Glomerular visceral epithelial cell (primary cell): ENCODE results near the gene CSGALNACT2.

Experiments
- DNase-seq: peaks from one replicate; pipeline ENCODE4 v3.0.0-alpha.2; 2016; ENCODE audit errors: extremely low spot score

The CSGALNACT2 gene

GRCh38 chr10:43202224-43202656 lies 64.0 kb downstream of the CSGALNACT2 start:
- DNase-seq: peak; percentile 20

GRCh38 chr10:43202657-43203447 lies 64.6 kb downstream of the CSGALNACT2 start:
- no peak for DNase-seq

- DNase-seq: no peak
Observed at GRCh38 chr10:43203448-43204041, 65.3 kb downstream of the CSGALNACT2 start.

- DNase-seq: no peak
Observed at GRCh38 chr10:43204042-43204942, 66.0 kb downstream of the CSGALNACT2 start.

- peak; percentile 55 for DNase-seq
Observed at GRCh38 chr10:43204943-43205671, 66.9 kb downstream of the CSGALNACT2 start.

- no peak for DNase-seq
Observed at GRCh38 chr10:43205681-43206390, 67.6 kb downstream of the CSGALNACT2 start.

GRCh38 chr10:43206391-43207235 lies 68.4 kb downstream of the CSGALNACT2 start:
- DNase-seq: no peak

GRCh38 chr10:43208147-43209073 lies 70.2 kb downstream of the CSGALNACT2 start:
- DNase-seq: no peak

- no peak for DNase-seq
Observed at GRCh38 chr10:43209074-43209455, 70.8 kb downstream of the CSGALNACT2 start.

GRCh38 chr10:43209651-43210141 lies 71.5 kb downstream of the CSGALNACT2 start:
- DNase-seq: no peak

- DNase-seq: no peak
Observed at GRCh38 chr10:43210556-43210955, 72.3 kb downstream of the CSGALNACT2 start.

GRCh38 chr10:43211030-43211429 lies 72.8 kb downstream of the CSGALNACT2 start:
- DNase-seq: peak; percentile 23

GRCh38 chr10:43211431-43212042 lies 73.3 kb downstream of the CSGALNACT2 start:
- no peak for DNase-seq

GRCh38 chr10:43212043-43212721 lies 73.9 kb downstream of the CSGALNACT2 start:
- DNase-seq: no peak

- peak; percentile 9 for DNase-seq
Observed at GRCh38 chr10:43214071-43214955, 76.1 kb downstream of the CSGALNACT2 start.

- no peak for DNase-seq
Observed at GRCh38 chr10:43214956-43215561, 76.8 kb downstream of the CSGALNACT2 start.
